GM19452 (cell line): ENCODE results near the gene HTR7.
"Not testable (repeated sequence)": the region's sequence is repeated elsewhere in the genome, so short reads cannot be mapped to it uniquely, and the experiment has no call there.

Source experiments
- ATAC-seq: cut with Tn5 transposase; IDR thresholded peaks from one replicate; pipeline ENCODE4 v1.9.1; 2021; ENCODE audit not compliant: unreplicated experiment

HTR7 gene

GRCh38 chr10:90858461-90858968 is 676 bp upstream of the HTR7 start:
- ATAC-seq = peak; percentile 2

GRCh38 chr10:90856964-90857634 is 740 bp downstream of the HTR7 start:
- no peak for ATAC-seq

GRCh38 chr10:90856261-90856660 is 1.6 kb downstream of the HTR7 start:
- ATAC-seq = no peak

GRCh38 chr10:90855126-90855525 is 2.7 kb downstream of the HTR7 start:
- ATAC-seq = no peak

- ATAC-seq = no peak
Observed at GRCh38 chr10:90849956-90850749, 7.7 kb downstream of the HTR7 start.

GRCh38 chr10:90847436-90847835 is 10.4 kb downstream of the HTR7 start:
- no peak for ATAC-seq

GRCh38 chr10:90846746-90847145 is 11.1 kb downstream of the HTR7 start:
- no peak for ATAC-seq

- no peak for ATAC-seq
Observed at GRCh38 chr10:90845726-90846125, 12.1 kb downstream of the HTR7 start.

- ATAC-seq = no peak
Observed at GRCh38 chr10:90842725-90843124, 15.1 kb downstream of the HTR7 start.

GRCh38 chr10:90837486-90837885 is 20.4 kb downstream of the HTR7 start:
- ATAC-seq = no peak

GRCh38 chr10:90834326-90834725 is 23.5 kb downstream of the HTR7 start:
- ATAC-seq = no peak

- ATAC-seq = no peak
Observed at GRCh38 chr10:90832111-90832510, 25.7 kb downstream of the HTR7 start.

GRCh38 chr10:90822508-90822907 is 35.3 kb downstream of the HTR7 start:
- no peak for ATAC-seq

- ATAC-seq = not testable (repeated sequence)
Observed at GRCh38 chr10:90821864-90822263, 36.0 kb downstream of the HTR7 start.

GRCh38 chr10:90819911-90820310 is 37.9 kb downstream of the HTR7 start:
- no peak for ATAC-seq

- no peak for ATAC-seq
Observed at GRCh38 chr10:90818736-90819135, 39.1 kb downstream of the HTR7 start.

GRCh38 chr10:90817128-90817889 is 40.5 kb downstream of the HTR7 start:
- ATAC-seq = no peak

- no peak for ATAC-seq
Observed at GRCh38 chr10:90816466-90816865, 41.4 kb downstream of the HTR7 start.

- no peak for ATAC-seq
Observed at GRCh38 chr10:90813594-90814365, 44.1 kb downstream of the HTR7 start.

GRCh38 chr10:90807106-90807505 is 50.7 kb downstream of the HTR7 start:
- not testable (repeated sequence) for ATAC-seq

- ATAC-seq = no peak
Observed at GRCh38 chr10:90806677-90807076, 51.2 kb downstream of the HTR7 start.
